HUES64 (cell line): ENCODE measurements around the gene PSMD11.

Experiments used
- H3K27ac ChIP-seq: 2 replicates; pipeline ENCODE4 v1.7.0; 2013; ENCODE audit warnings: low read depth, low read length, inconsistent platforms
- H3K27me3 ChIP-seq: 2 replicates; pipeline ENCODE4 v1.6.1; 2013; ENCODE audit warnings: mild to moderate bottlenecking, low read length; ENCODE audit not compliant: insufficient read depth
- H3K36me3 ChIP-seq: 2 replicates; pipeline ENCODE4 v1.6.1; 2013; ENCODE audit warnings: mild to moderate bottlenecking, low read length; ENCODE audit not compliant: insufficient read depth
- H3K4me1 ChIP-seq: 2 replicates; pipeline ENCODE4 v1.6.1; 2013; ENCODE audit warnings: mild to moderate bottlenecking, low read length, moderate library complexity; ENCODE audit not compliant: insufficient read depth
- H3K4me3 ChIP-seq: 2 replicates; pipeline ENCODE4 v1.5.1; 2013; ENCODE audit warnings: mild to moderate bottlenecking, low read length, moderate library complexity
- H3K9ac ChIP-seq: 2 replicates; pipeline ENCODE4 v1.6.1; 2013; ENCODE audit warnings: mild to moderate bottlenecking, low read depth, low read length
- H3K9me3 ChIP-seq: 2 replicates; pipeline ENCODE4 v1.6.1; 2013; ENCODE audit warnings: low read depth, low read length; ENCODE audit not compliant: insufficient read depth
- WGBS: fragments of 150-250, 120-280 bp; methylation state at CpG from one replicate; pipeline ENCODE4 v1.1.7; 2013; ENCODE audit warnings: missing lambda C conversion rate; 5-methylcytosine and 5-hydroxymethylcytosine counted together

Gene PSMD11

GRCh38 chr17:32491371-32492263 lies 47.3 kb downstream of the PSMD11 start:
- Histone ChIP-seq H3K36me3 (peaks cover 32% of the 10 kb centered on the region), H3K4me1 (peaks cover 14% of the 10 kb centered on the region; the same call in 1 of the 2 replicates), H3K4me3 (no peak overlapping the region), H3K9me3 (no peaks in the 10 kb centered on the region), H3K9ac (no peak overlapping the region), H3K27me3 (no peaks in the 10 kb centered on the region), H3K27ac (no peak overlapping the region)
- WGBS = 89% methylated on average over 21 of the region's 21 CpGs

DNA sequence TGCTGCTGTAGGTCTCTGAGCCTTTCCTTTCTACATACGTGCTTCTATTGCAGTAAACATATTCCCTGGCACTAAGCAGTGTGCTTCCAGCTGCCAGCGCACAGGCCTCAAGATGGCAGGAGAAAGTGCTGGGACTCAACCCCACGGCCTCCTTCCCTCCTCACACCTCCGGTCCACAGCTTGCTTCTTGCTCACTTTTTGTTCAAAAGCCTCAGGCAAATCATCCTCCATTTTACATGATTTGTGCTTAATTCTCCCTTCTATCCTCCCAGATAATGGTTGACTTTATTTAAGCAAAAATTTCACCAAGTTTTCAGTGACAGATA lies 47.9 kb downstream of the PSMD11 start:
- peaks cover 32% of the 10 kb centered on the region for H3K36me3 ChIP-seq
- H3K9me3 ChIP-seq = no peaks in the 10 kb centered on the region
- peaks cover 14% of the 10 kb centered on the region; the same call in 1 of the 2 replicates for H3K4me1 ChIP-seq
- no peaks in the 10 kb centered on the region for H3K27me3 ChIP-seq
- H3K4me3 ChIP-seq = no peak overlapping the region
- WGBS = 88% methylated on average over 4 of the region's 4 CpGs
- H3K9ac ChIP-seq = no peak overlapping the region
- H3K27ac ChIP-seq = no peak overlapping the region

- 94% methylated on average over 7 of the region's 7 CpGs for WGBS
- H3K9ac ChIP-seq = no peak overlapping the region
- no peaks in the 10 kb centered on the region for H3K9me3 ChIP-seq
- H3K27me3 ChIP-seq = no peaks in the 10 kb centered on the region
- H3K4me1 ChIP-seq = peaks cover 15% of the 10 kb centered on the region; the same call in 1 of the 2 replicates
- peaks cover 32% of the 10 kb centered on the region for H3K36me3 ChIP-seq
- no peak overlapping the region for H3K4me3 ChIP-seq
- H3K27ac ChIP-seq = no peak overlapping the region
Observed at GRCh38 chr17:32492648-32493289, 48.5 kb downstream of the PSMD11 start.

GRCh38 chr17:32493571-32493970 lies 49.3 kb downstream of the PSMD11 start:
- Histone ChIP-seq H3K36me3 (peaks cover 25% of the 10 kb centered on the region), H3K9me3 (no peaks in the 10 kb centered on the region), H3K27me3 (no peaks in the 10 kb centered on the region), H3K9ac (no peak overlapping the region), H3K27ac (no peak overlapping the region), H3K4me3 (no peak overlapping the region), H3K4me1 (peaks cover 21% of the 10 kb centered on the region; the same call in 1 of the 2 replicates)
- WGBS = 85% methylated on average over 15 of the region's 15 CpGs

- H3K4me1 ChIP-seq = peaks cover 21% of the 10 kb centered on the region; the same call in 1 of the 2 replicates
- H3K9me3 ChIP-seq = no peaks in the 10 kb centered on the region
- no peaks in the 10 kb centered on the region for H3K27me3 ChIP-seq
- H3K36me3 ChIP-seq = peaks cover 21% of the 10 kb centered on the region
- no peak overlapping the region for H3K27ac ChIP-seq
- H3K9ac ChIP-seq = no peak overlapping the region
- WGBS = 93% methylated on average over 11 of the region's 11 CpGs
- H3K4me3 ChIP-seq = no peak overlapping the region
Observed at GRCh38 chr17:32493976-32494513, 49.7 kb downstream of the PSMD11 start.

DNA sequence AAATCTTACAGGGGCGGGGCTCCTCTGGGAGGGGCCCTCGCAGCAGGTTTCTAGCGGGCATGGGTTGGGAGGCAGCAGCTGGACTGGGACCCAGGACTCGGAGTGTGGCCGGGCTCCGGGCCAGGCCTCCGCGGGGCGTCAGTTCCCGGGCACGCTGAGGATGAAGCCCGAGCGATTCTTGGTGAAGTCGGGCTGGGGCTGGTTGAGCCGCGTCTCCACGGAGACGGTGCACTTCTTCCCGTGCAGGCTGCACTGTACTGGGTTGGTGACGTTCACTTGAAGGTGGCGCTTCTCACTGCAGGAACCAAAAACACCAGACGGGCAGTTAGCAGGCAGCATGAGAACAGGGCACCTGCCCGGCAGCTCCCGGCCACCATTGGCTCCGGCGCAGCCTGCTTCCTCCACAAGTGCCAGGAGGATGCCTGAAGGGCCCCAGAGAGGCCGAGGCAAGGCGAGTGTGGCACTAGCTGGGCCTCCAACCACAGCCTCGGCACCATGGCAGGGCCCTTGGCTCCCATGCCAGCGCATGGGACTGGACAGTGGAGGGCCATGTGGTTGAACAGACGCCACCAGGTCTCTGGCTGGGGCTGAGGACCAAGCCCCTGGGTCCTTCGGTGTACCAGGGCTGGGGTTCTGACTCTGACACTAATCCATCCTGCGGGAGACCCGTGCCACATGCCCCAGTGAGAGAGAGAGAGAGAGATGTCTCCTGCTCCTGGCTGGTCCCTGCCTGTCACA lies 50.5 kb downstream of the PSMD11 start:
- Histone ChIP-seq H3K4me1 (peaks cover 17% of the 10 kb centered on the region; the same call in 1 of the 2 replicates), H3K4me3 (no peak overlapping the region), H3K27me3 (no peaks in the 10 kb centered on the region), H3K9me3 (no peaks in the 10 kb centered on the region), H3K27ac (no peak overlapping the region), H3K9ac (no peak overlapping the region), H3K36me3 (peaks cover 13% of the 10 kb centered on the region)
- WGBS = 94% methylated on average over 34 of the region's 34 CpGs

DNA sequence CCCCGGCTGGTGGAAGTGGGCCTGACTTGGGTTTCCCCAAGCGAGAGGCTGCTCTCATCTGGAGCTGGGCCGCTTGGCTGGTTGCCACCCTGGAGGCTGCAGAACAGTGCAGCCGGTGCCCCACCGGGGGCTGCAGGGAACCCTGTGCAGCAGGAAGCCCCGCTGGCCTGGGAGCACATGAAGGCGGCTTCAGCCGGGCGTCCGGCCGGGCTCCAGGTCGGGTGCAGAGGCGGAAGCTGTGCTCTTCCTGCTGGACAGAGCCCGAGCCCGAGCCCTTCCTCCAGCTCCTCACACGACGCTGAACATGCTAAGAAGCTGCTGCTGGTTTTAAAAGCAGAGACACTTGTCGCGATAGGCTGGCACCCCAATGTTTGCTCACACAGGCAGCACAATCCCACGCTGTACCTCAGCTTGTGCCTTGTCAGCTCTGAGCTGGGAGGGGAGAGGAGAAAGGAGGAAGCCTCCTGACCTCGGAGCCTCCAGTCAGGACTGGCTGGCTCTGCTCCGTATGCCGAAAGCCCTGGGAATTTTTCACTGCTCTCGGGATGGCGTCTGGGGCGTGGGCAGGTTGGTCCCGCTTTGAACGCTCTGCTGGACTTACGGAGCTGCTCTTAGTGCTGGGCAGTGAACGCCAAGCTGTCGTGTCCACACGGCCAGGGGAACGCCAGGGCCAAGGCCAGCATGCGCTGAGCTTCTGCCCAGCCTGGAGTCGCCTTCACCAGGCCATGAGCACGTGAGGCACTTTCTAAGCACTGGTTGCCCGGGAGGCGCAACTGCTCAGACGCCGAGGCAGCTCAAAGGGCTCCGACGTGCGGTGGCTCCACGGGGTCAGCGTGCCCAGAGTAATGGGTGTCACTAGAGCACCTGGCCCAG lies 51.3 kb downstream of the PSMD11 start:
- no peaks in the 10 kb centered on the region for H3K27me3 ChIP-seq
- H3K27ac ChIP-seq = no peak overlapping the region
- H3K9ac ChIP-seq = no peak overlapping the region
- 90% methylated on average over 45 of the region's 45 CpGs for WGBS
- H3K4me3 ChIP-seq = no peak overlapping the region
- H3K4me1 ChIP-seq = 0 out of 2 replicates have a peak, but pooled peaks cover 15% of the 10 kb centered on the region
- no peaks in the 10 kb centered on the region for H3K9me3 ChIP-seq
- H3K36me3 ChIP-seq = peaks cover 5% of the 10 kb centered on the region; the same call in 1 of the 2 replicates

- Histone ChIP-seq H3K27me3 (no peaks in the 10 kb centered on the region), H3K9ac (no peak overlapping the region), H3K4me1 (0 out of 2 replicates have a peak, but pooled peaks cover 15% of the 10 kb centered on the region), H3K4me3 (no peak overlapping the region), H3K36me3 (no peaks in the 10 kb centered on the region), H3K9me3 (no peaks in the 10 kb centered on the region), H3K27ac (no peak overlapping the region)
- 86% methylated on average over 16 of the region's 16 CpGs for WGBS
Observed at GRCh38 chr17:32496395-32497073, 52.2 kb downstream of the PSMD11 start.

- Histone ChIP-seq H3K4me1 (0 out of 2 replicates have a peak, but pooled peaks cover 6% of the 10 kb centered on the region), H3K9me3 (no peaks in the 10 kb centered on the region), H3K9ac (no peak overlapping the region), H3K4me3 (no peak overlapping the region), H3K27me3 (no peaks in the 10 kb centered on the region), H3K27ac (no peak overlapping the region), H3K36me3 (no peaks in the 10 kb centered on the region)
- 85% methylated on average over 18 of the region's 18 CpGs for WGBS
Observed at GRCh38 chr17:32497431-32498205, 53.3 kb downstream of the PSMD11 start.
